PC-9 (cell line): ENCODE data around the gene FAM234A.

Experiments
- CTCF ChIP-seq: fragments of 200-600 bp; sonication (generic); conservative IDR thresholded peaks from 2 replicates; pipeline ENCODE4 v1.6.1; 2017; ENCODE audit warnings: mixed run types, antibody characterized with exemption, mild to moderate bottlenecking, moderate library complexity
- EZH2 ChIP-seq: fragments of 200-600 bp; sonication (generic); IDR thresholded peaks from 2 replicates; pipeline ENCODE4 v1.8.0; 2017; ENCODE audit warnings: antibody characterized with exemption, low read depth

GRCh38 chr16:243348-243747 lies 8.7 kb downstream of the FAM234A start:
- no peak for TF ChIP-seq CTCF
- TF ChIP-seq EZH2: no peak
